Epithelial cell of proximal tubule (primary cell): Measurements from ENCODE around the gene FBXL19. TPM values are rescaled to one million over a fixed set of nuclear protein-coding genes. Genes with fewer than 3 reads are reported as not detected.
"Not testable (repeated sequence)": the region's sequence is repeated elsewhere in the genome, so short reads cannot be mapped to it uniquely, and the experiment has no call there.

ENCODE experiments used
- DNase-seq: peaks from one replicate; pipeline ENCODE4 v3.0.0-alpha.2; 2011; ENCODE audit warnings: low read depth
- H3K4me3 ChIP-seq: 2 replicates; pipeline ENCODE4 v1.5.1; 2011; ENCODE audit warnings: low read depth, mild to moderate bottlenecking, low read length
- CTCF ChIP-seq: conservative IDR thresholded peaks from 2 replicates; pipeline ENCODE4 v1.5.1; 2012; ENCODE audit warnings: low read depth, mild to moderate bottlenecking, low read length
- total RNA-seq: library from RNA; depleted of rRNA; stranded (reverse); fragments of >200 nt; gene quantifications from 2 replicates; pipeline ENCODE4 v1.2.3, GENCODE V29; 2015

The FBXL19 gene
- total RNA-seq, 1 donor from 2014 or later: 65.3 TPM

DNA sequence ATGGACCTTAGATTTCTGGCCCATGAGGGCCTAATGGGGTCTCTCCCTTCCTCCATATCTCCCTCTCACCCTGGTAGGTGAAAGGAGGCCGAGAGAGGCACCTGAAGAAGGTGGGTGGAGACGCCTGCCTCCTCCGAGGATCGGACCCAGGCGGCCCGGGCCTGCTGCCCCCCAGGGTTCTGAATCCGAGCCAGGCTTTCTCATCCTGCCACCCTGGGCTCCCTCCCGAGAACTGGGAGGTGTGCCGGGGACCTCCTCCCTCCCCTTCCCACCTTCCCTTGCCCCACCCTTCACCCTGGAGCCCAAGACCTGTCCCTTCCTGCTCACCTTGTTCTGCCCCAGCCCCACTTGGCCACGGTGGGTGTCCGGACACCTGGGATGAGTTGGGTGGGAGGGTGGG is 5.0 kb downstream of the FBXL19 start:
- no peak overlapping the region for H3K4me3 ChIP-seq
- no peak for DNase-seq
- TF ChIP-seq CTCF: no peak

DNA sequence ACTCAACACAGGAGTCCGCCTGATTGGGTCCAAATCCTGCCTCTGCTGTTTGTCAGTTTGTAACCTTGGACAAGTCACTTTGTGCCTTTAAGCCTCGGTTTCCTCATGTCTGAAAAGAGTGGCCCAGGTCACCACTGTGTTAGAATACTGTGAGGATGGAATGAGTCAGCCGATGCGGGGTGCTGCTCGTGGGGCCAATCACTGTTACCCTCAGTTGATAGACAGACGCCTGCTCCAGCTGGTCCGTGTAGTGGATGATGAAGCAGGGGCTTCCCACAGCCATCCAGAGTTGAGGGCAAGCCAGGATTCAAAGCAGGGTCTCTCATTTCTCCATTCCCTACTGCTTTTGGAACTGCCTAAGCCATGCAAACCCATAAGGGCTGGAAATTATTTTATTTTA is 5.8 kb downstream of the FBXL19 start:
- DNase-seq: no peak
- no peak for TF ChIP-seq CTCF
- H3K4me3 ChIP-seq: no peak overlapping the region

DNA sequence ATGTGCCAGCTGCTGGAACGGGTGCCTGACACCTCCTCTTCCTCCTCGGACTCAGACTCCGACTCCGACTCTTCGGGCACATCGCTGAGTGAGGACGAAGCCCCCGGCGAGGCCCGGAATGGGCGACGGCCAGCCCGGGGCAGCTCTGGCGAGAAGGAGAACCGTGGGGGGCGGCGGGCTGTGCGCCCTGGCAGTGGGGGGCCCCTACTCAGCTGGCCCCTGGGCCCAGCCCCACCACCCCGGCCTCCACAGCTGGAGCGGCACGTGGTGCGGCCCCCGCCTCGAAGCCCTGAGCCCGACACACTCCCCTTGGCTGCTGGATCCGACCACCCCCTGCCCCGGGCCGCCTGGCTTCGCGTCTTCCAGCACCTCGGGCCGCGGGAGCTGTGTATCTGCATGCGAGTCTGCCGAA is 6.8 kb downstream of the FBXL19 start:
- H3K4me3 ChIP-seq: no peak overlapping the region
- no peak for DNase-seq
- no peak for TF ChIP-seq CTCF

DNA sequence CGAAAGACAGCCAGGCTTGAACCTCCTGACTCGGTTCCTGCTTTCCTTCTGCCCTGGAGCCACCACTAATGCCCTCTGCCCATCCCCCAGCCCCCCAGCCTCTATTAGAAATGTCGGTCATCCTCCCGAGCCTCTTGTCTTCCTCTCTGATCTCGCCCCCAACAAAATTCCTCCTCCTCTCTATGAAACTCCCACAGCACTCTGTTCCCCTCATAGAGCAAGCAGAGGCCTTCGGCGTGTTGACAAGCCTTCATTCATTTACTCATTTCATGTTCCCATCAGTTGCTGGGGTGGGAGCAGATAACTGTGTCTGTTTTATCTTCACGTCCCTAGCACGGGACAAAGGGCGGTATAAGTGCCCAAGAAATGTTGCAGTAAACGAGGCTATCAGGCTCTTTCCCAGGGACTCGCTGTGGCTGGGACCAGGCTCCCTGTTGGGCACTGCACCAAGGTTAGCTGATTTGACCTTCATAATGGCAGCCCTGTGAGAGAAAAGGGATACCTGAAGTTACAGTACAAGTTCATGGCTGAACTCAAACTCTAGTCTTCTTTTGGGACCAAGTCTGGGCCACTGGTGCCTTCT is 7.8 kb downstream of the FBXL19 start:
- H3K4me3 ChIP-seq: no peak overlapping the region
- TF ChIP-seq CTCF: no peak
- DNase-seq: no peak

DNA sequence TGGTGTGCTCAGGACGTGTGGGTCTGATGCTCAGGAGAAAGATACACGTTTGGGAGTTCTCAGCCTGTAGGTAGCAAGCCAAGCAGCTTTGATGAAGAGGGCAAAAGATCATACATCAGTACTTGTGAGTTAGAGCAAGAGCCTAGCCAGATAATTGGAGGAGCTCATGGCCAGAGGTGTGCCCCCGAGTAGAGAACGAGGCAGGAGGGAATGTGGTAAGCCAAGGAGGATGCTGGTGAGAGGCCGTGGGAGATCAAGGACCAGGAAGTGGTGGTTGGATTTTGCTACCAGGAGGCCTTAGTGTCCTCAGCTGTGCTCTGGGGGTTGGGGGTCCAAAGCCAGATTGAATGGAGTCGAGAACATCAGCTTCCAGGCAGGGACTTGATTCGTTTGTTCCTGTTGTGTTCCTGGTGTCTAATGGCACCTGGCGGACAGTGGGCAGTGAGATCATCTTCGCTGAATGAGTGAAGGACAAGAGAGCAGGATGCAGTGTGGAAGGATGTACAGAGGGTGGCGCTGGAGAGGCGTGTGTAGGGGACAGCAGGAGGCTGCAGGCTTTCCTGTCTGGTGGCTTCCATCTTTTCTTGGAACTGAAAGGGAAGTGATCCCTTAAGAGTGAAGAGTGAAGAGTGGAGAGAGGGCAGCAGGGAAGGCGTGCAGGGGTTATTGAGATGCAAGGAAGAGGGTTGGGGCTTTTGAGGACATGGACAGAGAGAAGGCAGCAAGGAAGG is 11.6 kb downstream of the FBXL19 start:
- peak; percentile 73 for TF ChIP-seq CTCF
- no peak for DNase-seq
- no peak overlapping the region for H3K4me3 ChIP-seq

DNA sequence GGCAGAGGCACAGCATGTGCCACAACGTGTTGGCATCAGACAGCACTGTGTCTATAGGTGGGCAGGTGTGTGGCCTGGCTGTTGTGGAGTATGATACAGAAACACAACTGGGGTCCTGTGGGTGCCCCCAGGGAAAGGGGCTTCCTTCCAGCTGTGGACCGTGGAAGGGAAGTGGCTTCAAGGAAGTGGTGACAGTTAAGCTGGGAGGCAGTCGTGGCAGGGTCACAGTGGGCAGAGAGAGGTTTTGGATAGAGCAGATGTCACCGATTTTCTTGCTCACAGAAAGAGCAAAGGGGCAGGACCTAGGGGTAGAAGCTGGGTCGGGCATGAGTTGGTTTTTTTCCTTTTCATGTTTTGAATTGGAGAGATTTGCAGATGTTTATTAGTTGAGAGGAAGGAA is 14.3 kb downstream of the FBXL19 start:
- DNase-seq: no peak
- no peak overlapping the region for H3K4me3 ChIP-seq
- no peak for TF ChIP-seq CTCF

DNA sequence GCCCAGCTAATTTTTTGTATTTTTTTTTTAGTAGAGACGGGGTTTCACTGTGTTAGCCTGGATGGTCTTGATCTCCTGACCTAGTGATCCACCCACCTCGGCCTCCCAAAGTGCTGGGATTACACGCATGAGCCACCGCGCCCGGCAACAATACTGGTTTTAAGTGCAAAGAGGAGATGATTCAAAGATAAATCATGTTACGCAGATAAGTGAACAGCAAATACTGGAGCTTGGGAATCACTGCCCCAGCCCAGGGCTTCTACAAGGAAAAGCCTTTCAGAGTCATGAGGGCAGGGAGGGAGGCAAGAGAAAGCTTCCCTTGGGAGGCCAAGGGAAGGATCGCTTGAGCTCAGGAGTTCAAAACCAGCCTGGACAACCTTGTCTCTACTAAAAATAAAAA is 16.2 kb downstream of the FBXL19 start:
- DNase-seq: not testable (repeated sequence)

More for the DNA sequence above, 16.2 kb downstream of the FBXL19 start:
- H3K4me3 ChIP-seq: not testable (repeated sequence)
